Epithelial cell of proximal tubule (primary cell): ENCODE data around the gene SLC35B2. TPM values are rescaled to one million over a fixed set of nuclear protein-coding genes. Genes with fewer than 3 reads are reported as not detected.
A peak's percentile ranks its signal among the peaks of the same experiment; 100 is the strongest.

Source experiments
- DNase-seq: peaks from one replicate; pipeline ENCODE4 v3.0.0-alpha.2; 2011; ENCODE audit warnings: low read depth
- H3K4me3 ChIP-seq: 2 replicates; pipeline ENCODE4 v1.5.1; 2011; ENCODE audit warnings: low read depth, mild to moderate bottlenecking, low read length
- total RNA-seq: library from RNA; depleted of rRNA; stranded (reverse); fragments of >200 nt; gene quantifications from 2 replicates; pipeline ENCODE4 v1.2.3, GENCODE V29; 2015
- TF ChIP-seq, protein P1 (sequence below): conservative IDR thresholded peaks from 2 replicates; pipeline ENCODE4 v1.5.1; 2012; ENCODE audit warnings: low read depth, mild to moderate bottlenecking, low read length

SLC35B2 gene
- total RNA-seq, 1 donor from 2014 or later = 70.9 TPM

DNA sequence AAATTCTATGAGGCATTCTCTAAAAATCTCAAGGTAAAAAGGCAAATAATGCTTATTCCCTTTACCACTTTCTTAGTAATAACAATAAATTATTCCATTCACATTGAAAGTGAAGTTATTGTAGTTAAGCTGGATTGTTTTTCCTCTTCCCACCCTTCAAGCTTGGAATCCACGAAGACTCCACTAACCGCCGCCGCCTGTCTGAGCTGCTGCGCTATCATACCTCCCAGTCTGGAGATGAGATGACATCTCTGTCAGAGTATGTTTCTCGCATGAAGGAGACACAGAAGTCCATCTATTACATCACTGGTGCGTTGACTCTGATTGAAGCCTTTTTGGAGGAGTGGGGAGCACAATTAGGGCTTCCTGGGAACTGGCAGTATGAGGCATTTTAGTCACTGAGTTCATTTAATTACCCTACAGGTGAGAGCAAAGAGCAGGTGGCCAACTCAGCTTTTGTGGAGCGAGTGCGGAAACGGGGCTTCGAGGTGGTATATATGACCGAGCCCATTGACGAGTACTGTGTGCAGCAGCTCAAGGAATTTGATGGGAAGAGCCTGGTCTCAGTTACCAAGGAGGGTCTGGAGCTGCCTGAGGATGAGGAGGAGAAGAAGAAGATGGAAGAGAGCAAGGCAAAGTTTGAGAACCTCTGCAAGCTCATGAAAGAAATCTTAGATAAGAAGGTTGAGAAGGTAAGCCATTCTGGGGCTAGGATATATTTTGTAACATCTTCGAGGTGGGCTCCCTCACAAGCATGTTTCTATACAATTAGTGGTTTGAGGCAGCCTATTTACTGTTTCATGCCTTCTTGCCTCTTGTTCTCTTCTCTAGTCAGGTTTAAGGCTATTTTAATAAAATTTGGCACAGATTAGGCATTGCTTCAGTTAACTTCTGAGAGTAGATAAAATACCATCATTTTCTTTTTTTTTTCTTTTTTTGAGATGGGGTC, 5.5 kb downstream of the SLC35B2 start:
- DNase-seq = no peak
- TF ChIP-seq, protein P1, sequence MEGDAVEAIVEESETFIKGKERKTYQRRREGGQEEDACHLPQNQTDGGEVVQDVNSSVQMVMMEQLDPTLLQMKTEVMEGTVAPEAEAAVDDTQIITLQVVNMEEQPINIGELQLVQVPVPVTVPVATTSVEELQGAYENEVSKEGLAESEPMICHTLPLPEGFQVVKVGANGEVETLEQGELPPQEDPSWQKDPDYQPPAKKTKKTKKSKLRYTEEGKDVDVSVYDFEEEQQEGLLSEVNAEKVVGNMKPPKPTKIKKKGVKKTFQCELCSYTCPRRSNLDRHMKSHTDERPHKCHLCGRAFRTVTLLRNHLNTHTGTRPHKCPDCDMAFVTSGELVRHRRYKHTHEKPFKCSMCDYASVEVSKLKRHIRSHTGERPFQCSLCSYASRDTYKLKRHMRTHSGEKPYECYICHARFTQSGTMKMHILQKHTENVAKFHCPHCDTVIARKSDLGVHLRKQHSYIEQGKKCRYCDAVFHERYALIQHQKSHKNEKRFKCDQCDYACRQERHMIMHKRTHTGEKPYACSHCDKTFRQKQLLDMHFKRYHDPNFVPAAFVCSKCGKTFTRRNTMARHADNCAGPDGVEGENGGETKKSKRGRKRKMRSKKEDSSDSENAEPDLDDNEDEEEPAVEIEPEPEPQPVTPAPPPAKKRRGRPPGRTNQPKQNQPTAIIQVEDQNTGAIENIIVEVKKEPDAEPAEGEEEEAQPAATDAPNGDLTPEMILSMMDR = no peak
- H3K4me3 ChIP-seq = no peak overlapping the region

DNA sequence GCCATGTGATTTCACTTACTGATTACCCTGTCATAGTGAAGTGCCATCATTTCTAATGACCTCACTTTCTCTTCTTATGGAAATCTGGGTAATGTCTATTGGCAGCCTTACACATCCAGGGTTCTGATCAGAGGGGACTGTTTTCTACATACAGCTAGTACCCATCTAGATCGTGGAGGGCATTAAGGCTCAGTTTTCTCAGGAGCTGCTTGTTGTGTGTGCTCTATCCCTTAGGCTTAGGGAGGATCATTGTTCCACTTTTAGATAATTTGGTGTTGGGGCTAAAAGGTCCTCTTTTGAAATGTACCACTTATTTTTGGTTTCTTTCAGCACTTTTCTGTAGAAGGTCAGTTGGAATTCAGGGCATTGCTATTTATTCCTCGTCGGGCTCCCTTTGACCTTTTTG, 6.6 kb downstream of the SLC35B2 start:
- TF ChIP-seq, protein P1 = no peak
- no peak for DNase-seq
- H3K4me3 ChIP-seq = no peak overlapping the region

DNA sequence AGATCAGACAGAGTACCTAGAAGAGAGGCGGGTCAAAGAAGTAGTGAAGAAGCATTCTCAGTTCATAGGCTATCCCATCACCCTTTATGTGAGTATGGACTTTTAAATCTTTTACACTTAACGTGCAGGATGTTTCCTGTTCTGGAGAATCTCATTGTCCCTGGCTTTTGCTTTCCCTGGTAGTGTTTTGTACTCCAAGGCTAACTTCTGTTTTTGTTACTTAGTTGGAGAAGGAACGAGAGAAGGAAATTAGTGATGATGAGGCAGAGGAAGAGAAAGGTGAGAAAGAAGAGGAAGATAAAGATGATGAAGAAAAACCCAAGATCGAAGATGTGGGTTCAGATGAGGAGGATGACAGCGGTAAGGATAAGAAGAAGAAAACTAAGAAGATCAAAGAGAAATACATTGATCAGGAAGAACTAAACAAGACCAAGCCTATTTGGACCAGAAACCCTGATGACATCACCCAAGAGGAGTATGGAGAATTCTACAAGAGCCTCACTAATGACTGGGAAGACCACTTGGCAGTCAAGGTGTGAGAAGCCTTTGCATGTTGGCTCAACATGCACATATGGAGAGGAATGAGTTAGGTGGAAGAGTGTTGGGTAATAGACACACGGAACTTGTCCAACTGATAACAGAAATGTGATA, 7.1 kb downstream of the SLC35B2 start:
- H3K4me3 ChIP-seq = no peak overlapping the region
- TF ChIP-seq, protein P1 = no peak
- DNase-seq = no peak

DNA sequence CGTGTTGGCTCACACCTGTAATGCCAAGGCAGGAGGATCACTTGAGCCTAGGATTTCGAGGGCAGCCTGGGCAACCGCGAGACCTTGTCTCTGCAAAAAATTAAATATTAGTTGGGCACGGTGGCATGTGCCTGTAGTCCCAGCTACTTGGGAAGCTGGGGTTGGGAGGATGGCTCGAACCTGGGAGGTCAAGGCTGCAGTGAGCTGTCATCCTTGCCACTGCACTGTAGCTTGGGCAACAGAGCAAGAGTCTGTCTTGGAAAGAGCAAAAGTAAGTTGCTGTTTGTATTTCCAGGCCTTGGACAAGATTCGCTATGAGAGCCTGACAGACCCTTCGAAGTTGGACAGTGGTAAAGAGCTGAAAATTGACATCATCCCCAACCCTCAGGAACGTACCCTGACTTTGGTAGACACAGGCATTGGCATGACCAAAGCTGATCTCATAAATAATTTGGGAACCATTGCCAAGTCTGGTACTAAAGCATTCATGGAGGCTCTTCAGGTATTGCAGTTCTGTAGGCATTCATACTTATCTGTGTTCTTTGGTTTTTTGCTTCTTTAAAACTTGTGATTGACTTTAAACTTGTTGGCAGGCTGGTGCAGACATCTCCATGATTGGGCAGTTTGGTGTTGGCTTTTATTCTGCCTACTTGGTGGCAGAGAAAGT, 8.1 kb downstream of the SLC35B2 start:
- DNase-seq = no peak
- peak overlapping the region; percentile 76 for H3K4me3 ChIP-seq

DNA sequence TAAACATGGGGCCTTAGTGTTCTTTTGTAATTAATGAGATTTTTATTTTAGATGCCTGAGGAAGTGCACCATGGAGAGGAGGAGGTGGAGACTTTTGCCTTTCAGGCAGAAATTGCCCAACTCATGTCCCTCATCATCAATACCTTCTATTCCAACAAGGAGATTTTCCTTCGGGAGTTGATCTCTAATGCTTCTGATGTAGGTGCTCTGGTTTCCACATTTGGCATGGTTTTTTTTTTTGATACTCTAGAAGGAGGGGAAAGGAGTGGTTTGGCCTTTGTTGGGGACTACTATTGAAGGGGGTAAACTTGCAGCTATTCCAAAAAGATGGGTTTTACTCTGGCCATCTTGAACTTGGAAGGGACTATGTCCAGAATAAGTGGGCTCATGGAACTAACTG, 8.7 kb downstream of the SLC35B2 start:
- no peak for DNase-seq
- peak overlapping the region; percentile 76 for H3K4me3 ChIP-seq
- TF ChIP-seq, protein P1 = no peak

More for the DNA sequence above, 8.1 kb downstream of the SLC35B2 start:
- TF ChIP-seq, protein P1 = no peak

DNA sequence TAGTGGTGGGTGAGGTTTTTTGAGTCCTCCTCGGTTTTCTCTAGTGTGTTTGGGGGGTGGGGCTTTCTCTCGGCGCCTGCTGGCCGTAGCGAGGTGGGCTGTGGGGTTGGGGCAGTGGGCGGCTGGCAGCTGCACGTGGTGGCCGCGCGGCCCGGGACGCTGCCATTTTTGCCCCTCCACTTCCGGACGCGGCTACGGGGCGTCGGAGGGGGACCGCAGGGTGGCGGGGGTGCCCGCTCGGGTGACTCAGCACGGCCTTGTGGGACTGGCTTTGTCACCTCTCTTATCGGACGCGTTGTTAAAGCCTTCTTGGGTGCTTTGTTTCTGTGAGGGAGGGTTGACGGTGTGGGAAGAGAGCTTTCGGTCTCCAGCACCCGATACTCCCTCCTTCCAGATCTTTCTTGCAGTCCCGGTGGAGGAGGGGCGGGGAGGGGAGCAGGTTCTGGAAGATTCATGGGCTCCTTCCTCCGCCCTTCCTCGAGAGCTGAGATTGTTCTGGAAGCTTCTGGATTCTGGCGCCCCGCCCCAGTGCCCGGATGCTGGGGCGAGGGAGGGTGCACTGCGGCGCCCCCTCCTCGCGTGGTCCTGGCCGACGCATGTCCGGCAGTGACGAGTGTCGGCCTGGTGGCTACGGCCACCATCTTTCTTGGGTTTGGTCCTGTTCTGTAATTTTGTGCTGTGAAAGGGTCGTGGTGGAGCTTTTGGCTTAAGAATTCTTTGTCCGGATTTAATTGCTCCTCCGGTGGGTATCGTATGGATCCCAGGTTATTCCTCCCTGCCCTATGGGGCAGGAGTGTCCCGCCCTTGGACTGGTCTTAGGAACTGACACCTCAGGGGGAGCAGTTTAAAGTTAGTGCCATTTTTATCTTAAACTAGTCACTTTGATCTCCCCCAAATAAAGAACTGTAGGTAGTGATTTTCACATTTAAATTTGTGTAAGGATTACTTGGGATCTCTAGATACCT, 9.7 kb downstream of the SLC35B2 start:
- TF ChIP-seq, protein P1 = no peak
- DNase-seq = no peak
- peak overlapping the region; percentile 76 for H3K4me3 ChIP-seq
